ENCODE measurements around the gene CYSLTR2.

Gene CYSLTR2

DNA sequence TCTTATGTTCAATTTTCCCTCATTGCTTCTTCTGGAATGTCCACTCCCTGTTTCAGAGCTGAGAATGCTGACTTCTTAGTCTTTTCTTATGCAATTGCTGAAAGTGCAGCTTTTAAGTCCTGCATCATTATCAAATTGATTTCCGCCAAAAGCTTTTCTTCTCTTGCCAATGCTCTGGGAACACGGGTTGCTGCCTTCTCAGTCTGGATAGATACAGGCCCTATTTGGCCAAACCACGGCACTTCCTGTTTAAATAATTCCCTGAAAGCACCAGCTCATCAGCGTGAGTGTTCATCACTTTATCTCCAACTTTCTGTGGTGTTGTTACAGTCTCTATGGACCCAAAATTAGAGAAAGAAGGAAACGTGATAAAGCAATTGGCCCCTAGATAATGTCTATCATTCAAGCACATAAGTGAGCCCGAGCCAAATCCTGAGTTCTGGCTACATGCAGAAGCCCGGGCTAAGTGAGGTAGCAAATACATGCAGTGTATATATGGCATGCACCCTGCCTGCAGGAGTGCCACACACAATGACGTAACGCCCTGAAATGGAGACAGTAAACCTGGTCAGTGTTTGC, 85.7 kb downstream of the CYSLTR2 start:
- Histone ChIP-seq H3K4me3 (ENCODE audit: severe bottlenecking) (no peak overlapping the region), H3K27me3 (ENCODE audit: insufficient read depth, poor library complexity, severe bottlenecking) (no peaks in the 10 kb centered on the region), H3K9me3 (ENCODE audit: severe bottlenecking) (no peaks in the 10 kb centered on the region), H3K27ac (ENCODE audit: poor library complexity, severe bottlenecking) (no peak overlapping the region), H3K4me1 (ENCODE audit: insufficient read depth, poor library complexity, severe bottlenecking) (no peaks in the 10 kb centered on the region), H3K36me3 (ENCODE audit: low read depth) (no peaks in the 10 kb centered on the region)
- no peak for TF ChIP-seq CTCF (IDR thresholded peaks at IDR 0.05; ENCODE audit: poor library complexity, severe bottlenecking)
- DNase-seq (ENCODE audit: low spot score) (no peak), ATAC-seq (ENCODE audit: low read depth) (no peak)

GRCh38 chr13:48741377-48741776, 87.6 kb downstream of the CYSLTR2 start:
- H3K36me3 ChIP-seq (ENCODE audit: low read depth), result no peaks in the 10 kb centered on the region
- no peaks in the 10 kb centered on the region for H3K9me3 ChIP-seq (ENCODE audit: severe bottlenecking)
- TF ChIP-seq CTCF (IDR thresholded peaks at IDR 0.05; ENCODE audit: poor library complexity, severe bottlenecking), result no peak
- H3K27me3 ChIP-seq (ENCODE audit: insufficient read depth, poor library complexity, severe bottlenecking), result no peaks in the 10 kb centered on the region
- DNase-seq (ENCODE audit: low spot score) (no peak), ATAC-seq (ENCODE audit: low read depth) (no peak)
- no peak overlapping the region for H3K27ac ChIP-seq (ENCODE audit: poor library complexity, severe bottlenecking)
- H3K4me3 ChIP-seq (ENCODE audit: severe bottlenecking), result no peak overlapping the region
- no peaks in the 10 kb centered on the region for H3K4me1 ChIP-seq (ENCODE audit: insufficient read depth, poor library complexity, severe bottlenecking)

DNA sequence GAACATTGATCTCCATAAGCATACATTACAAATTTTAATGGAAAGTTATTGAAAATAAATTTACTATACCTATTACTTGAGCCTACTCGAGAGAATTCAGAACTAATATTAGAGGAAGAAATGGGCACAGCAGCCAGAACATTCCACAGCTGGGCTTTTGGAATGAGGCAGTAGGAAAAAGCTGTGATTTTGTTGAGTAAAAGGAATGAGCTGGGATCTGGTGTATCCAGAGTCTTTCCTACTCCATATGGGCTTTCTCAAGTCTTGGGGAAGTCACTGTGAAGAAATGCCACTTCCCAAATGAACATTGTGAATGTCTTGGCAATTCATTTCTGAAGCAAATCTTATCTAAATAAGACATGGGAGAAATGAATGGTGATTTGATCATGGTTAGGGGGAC, 93.1 kb downstream of the CYSLTR2 start:
- DNase-seq (ENCODE audit: low spot score) (no peak), ATAC-seq (ENCODE audit: low read depth) (no peak)
- Histone ChIP-seq H3K27ac (ENCODE audit: poor library complexity, severe bottlenecking) (no peak overlapping the region), H3K4me1 (ENCODE audit: insufficient read depth, poor library complexity, severe bottlenecking) (peaks cover 9% of the 10 kb centered on the region), H3K36me3 (ENCODE audit: low read depth) (no peaks in the 10 kb centered on the region), H3K4me3 (ENCODE audit: severe bottlenecking) (no peak overlapping the region), H3K9me3 (ENCODE audit: severe bottlenecking) (no peaks in the 10 kb centered on the region), H3K27me3 (ENCODE audit: insufficient read depth, poor library complexity, severe bottlenecking) (no peaks in the 10 kb centered on the region)
- TF ChIP-seq CTCF (IDR thresholded peaks at IDR 0.05; ENCODE audit: poor library complexity, severe bottlenecking), result no peak

DNA sequence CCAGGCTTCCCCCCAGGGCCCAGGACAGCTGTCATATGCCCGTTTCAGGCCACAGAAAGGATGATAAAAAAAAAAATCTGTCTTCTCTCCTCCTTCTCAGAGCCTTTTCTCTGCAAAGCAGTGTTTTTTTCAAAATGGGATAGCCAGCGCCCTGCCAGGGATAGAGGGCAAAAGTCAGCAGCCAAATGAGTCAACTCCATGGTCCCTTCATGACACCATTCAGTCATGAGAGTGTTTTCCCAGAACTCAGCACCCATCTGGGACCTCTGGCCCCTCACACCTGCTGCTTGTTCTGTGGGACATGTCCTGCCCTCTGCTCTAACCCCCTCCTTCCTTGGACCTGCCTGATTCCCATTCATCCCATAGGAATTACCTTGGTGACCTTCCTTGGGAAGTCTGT, 95.0 kb downstream of the CYSLTR2 start:
- no peak for TF ChIP-seq CTCF (IDR thresholded peaks at IDR 0.05; ENCODE audit: poor library complexity, severe bottlenecking)
- H3K36me3 ChIP-seq (ENCODE audit: low read depth), result no peaks in the 10 kb centered on the region
- H3K4me3 ChIP-seq (ENCODE audit: severe bottlenecking), result no peak overlapping the region
- no peak overlapping the region for H3K27ac ChIP-seq (ENCODE audit: poor library complexity, severe bottlenecking)
- DNase-seq (ENCODE audit: low spot score) (no peak), ATAC-seq (ENCODE audit: low read depth) (no peak)
- peaks cover 9% of the 10 kb centered on the region for H3K4me1 ChIP-seq (ENCODE audit: insufficient read depth, poor library complexity, severe bottlenecking)
- no peaks in the 10 kb centered on the region for H3K27me3 ChIP-seq (ENCODE audit: insufficient read depth, poor library complexity, severe bottlenecking)
- H3K9me3 ChIP-seq (ENCODE audit: severe bottlenecking), result no peaks in the 10 kb centered on the region

DNA sequence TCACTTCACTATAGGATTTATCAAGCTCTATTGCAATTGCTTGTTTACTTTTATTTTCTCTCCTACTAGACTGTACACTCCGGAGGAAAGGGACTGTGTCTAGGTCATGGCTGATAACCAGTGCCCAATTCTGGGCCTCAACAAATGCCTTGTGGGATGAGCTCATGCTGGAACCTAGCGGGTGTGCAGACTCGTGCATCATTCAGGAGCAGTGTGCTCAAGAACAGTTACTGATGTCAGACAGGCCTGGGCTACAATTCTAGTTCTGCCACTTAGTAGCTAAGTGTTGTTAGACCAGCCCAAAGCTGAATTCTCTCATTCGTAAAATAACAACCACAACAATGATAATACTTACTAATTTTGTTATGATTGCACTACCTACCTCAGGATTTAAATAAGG, 95.4 kb downstream of the CYSLTR2 start:
- no peak overlapping the region for H3K27ac ChIP-seq (ENCODE audit: poor library complexity, severe bottlenecking)
- no peak overlapping the region for H3K4me3 ChIP-seq (ENCODE audit: severe bottlenecking)
- ATAC-seq (ENCODE audit: low read depth), result peak; percentile 10; the same call in 1 of the 3 replicates

More for the DNA sequence above, 95.4 kb downstream of the CYSLTR2 start:
- Histone ChIP-seq H3K9me3 (ENCODE audit: severe bottlenecking) (no peaks in the 10 kb centered on the region), H3K4me1 (ENCODE audit: insufficient read depth, poor library complexity, severe bottlenecking) (peaks cover 9% of the 10 kb centered on the region), H3K36me3 (ENCODE audit: low read depth) (no peaks in the 10 kb centered on the region), H3K27me3 (ENCODE audit: insufficient read depth, poor library complexity, severe bottlenecking) (no peaks in the 10 kb centered on the region)
- no peak for TF ChIP-seq CTCF (IDR thresholded peaks at IDR 0.05; ENCODE audit: poor library complexity, severe bottlenecking)
- DNase-seq (ENCODE audit: low spot score), result no peak
